ENCODE results near the gene STAG3. TPM values are rescaled to one million over a fixed set of nuclear protein-coding genes. Genes with fewer than 3 reads are reported as not detected.
"Not testable (repeated sequence)": the region's sequence is repeated elsewhere in the genome, so short reads cannot be mapped to it uniquely, and the experiment has no call there.

STAG3 gene, protein sequence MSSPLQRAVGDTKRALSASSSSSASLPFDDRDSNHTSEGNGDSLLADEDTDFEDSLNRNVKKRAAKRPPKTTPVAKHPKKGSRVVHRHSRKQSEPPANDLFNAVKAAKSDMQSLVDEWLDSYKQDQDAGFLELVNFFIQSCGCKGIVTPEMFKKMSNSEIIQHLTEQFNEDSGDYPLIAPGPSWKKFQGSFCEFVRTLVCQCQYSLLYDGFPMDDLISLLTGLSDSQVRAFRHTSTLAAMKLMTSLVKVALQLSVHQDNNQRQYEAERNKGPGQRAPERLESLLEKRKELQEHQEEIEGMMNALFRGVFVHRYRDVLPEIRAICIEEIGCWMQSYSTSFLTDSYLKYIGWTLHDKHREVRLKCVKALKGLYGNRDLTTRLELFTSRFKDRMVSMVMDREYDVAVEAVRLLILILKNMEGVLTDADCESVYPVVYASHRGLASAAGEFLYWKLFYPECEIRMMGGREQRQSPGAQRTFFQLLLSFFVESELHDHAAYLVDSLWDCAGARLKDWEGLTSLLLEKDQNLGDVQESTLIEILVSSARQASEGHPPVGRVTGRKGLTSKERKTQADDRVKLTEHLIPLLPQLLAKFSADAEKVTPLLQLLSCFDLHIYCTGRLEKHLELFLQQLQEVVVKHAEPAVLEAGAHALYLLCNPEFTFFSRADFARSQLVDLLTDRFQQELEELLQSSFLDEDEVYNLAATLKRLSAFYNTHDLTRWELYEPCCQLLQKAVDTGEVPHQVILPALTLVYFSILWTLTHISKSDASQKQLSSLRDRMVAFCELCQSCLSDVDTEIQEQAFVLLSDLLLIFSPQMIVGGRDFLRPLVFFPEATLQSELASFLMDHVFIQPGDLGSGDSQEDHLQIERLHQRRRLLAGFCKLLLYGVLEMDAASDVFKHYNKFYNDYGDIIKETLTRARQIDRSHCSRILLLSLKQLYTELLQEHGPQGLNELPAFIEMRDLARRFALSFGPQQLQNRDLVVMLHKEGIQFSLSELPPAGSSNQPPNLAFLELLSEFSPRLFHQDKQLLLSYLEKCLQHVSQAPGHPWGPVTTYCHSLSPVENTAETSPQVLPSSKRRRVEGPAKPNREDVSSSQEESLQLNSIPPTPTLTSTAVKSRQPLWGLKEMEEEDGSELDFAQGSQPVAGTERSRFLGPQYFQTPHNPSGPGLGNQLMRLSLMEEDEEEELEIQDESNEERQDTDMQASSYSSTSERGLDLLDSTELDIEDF
- total RNA-seq (2014; rRNA removed; shearing (Covaris generic)): 0.68 and 3.3 TPM in 2 replicates

DNA sequence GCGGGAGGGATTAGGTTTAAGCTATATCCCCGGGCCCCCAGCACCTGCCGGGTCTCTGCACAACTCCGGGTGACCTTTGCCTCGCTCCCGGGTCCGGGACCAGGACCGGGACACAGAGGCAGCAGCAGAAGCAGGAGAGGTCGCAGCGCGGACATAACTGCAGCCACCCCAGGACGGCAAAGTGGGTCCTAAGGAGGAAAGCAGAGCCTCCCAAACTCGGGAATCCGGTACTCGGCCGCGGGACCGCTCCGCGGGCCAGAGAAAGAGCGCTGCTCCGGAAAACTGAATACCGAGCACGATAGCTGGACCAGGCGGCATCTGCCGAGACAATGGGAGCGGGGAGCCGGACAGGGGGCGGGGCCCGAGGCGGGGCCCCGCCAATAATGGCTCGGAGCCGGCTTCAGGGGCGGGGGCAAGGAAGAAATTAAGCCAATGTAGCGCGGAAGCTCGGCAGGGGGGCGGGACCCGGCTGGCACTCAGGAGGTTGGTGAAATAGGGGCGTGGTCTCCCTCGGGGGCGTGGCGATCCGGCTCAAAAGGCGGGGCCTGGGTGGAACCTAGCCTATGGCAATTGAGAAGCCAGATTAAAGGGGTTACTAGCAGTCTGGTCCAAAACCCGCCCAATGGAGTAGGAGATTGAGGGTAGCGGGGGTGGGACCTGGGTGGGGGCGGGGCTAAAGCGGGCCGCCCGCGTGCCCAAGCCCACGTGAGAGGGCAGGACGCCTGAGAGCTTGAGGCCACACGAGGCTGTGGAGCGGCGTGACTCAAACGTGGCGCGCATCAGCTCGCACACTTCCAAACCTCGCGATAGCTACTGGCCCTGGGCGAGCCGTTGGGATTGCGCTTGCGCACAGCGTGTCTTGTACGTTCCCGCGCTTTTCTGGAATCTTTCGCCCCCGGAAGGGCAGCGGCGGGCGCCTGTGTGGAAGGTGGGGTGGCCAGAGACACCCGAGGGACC, at the start of gene STAG3, which contains the start of gene GPC2:
TSS of gene STAG3 (plus strand) at position 874 of the 957 bp plus-strand sequence. CDS start 2,639 bp downstream, outside the sequence.
TSS of gene GPC2 (minus strand) at position 337 of the 957 bp plus-strand sequence. CDS start at position 155, 182 bp downstream.
- DNase-seq (ENCODE audit: low spot score): peak; percentile 81
- in situ Hi-C loops (cut with HindIII; ENCODE audit: low sequenced_read_pairs): no loop called here

DNA sequence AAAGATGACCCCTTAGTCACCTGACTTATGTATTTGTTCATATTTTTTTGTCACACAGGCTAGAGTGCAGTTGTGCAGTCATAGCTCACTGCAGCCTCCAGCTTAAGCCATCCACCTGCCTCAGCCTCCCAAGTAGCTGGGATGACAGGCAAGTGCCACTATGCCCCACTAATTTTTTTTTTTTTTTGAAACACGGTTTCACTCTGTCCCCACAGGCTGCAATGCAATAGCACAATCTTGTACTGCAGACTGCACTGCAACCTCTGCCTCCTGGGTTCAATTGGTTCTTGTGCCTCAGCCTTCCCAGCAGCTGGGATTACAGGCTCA, 49.1 kb upstream of the STAG3 start:
- in situ Hi-C loops (cut with HindIII; ENCODE audit: low sequenced_read_pairs): no loop called here
- DNase-seq (ENCODE audit: low spot score): no peak

DNA sequence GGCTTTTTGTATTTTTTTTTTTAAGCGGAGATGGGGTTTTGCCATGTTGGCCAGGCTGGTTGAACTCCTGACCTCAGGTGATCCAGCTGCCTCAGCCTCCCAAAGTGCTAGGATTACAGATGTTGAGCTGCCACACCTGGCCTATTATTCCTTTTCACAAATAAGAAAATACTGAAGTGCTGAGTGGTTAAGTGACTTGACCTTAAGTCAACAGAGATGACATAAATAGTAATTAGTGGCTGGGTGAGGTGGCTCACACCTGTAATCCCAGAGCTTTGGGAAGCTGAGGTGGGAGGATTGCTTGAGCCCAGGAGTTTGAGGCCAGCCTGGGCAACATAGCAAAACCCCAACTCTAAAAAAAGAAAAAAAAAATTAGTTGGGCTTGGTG, 47.5 kb upstream of the STAG3 start:
- in situ Hi-C loops (cut with HindIII; ENCODE audit: low sequenced_read_pairs); DNase-seq (ENCODE audit: low spot score): not testable (repeated sequence)

DNA sequence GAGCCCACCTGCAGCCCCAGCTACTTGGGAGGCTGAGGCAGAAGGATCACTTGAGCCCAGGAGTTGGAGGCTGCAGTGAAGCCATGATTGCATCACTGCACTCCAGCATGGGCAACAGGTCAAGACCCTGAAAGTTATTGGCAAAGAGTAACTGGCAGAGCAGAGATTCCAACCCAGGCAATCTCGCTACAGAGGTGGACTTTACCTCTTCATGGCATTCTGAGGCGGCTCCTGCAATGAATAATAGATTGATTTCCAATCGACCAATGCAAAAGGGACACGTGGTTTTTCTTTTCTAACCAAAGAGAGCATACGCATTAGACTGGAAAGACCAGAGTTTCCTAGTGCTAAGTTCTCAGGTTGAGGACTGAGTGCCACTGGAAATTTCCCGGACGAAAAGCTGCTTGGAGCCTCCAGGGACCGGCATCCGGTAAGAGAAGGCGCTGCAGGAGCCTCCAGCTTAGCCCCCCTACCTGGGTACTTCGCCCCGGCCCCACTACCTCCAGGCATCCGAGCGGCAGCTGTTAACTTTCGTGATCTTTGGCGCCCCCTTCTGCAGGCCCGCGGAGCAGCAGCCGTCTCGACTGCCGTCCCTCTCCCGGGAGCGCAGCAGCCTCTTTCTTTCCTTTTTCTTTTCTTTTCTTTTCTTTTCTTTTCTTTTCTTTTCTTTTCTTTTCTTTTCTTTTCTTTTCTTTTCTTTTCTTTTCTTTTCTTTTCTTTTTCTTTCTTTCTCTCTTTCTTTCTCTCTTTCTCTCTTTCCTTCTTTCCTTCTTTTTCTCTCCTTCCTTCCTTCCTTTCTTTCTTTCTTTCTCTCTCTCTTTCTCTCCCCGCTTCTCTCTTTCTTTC, 46.9 kb upstream of the STAG3 start:
- peak; percentile 70 for DNase-seq (ENCODE audit: low spot score)
- in situ Hi-C loops (cut with HindIII; ENCODE audit: low sequenced_read_pairs): no loop called here

DNA sequence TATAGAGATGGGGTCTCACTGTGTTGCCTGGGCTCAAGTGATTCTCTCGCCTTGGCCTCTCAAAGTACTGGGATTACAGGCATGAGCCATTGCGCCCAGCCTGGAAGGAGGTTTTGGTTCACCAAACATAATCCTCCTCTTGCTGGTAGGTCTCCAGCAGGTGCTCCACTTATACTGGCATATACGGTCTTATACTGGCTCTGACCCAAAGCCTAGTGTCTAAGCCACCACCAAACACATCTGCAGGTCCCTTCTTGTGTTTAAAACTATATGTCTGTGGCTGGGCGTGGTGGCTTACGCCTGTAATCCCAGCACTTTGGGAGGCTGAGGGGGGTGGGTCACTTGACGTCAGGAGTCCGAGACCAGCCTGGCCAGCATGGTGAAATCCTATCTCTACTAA, 45.6 kb upstream of the STAG3 start:
- in situ Hi-C loops (cut with HindIII; ENCODE audit: low sequenced_read_pairs): no loop called here
- no peak for DNase-seq (ENCODE audit: low spot score)

DNA sequence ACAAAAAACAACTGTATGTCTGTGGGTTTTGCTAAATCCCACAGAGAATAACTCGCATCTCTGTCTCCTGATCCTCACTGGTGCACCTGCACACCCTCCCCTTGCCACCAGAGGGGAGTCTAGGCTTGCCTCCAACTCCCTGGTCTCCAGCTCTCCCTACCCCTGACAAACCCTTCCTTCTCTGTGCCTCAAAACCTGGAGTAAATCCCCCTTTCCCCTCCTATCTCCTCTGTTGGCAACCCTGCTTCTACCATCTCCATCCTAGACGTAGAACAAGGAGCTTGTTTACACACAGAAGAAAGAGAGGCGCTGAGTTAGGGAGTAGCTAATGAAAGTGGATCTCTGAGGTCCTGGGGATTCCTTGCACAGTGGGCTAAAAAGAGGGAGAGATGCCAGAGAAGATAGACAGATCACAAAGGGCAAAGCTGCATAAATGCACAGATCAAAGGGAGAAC, 45.0 kb upstream of the STAG3 start:
- in situ Hi-C loops (cut with HindIII; ENCODE audit: low sequenced_read_pairs): no loop called here

DNA sequence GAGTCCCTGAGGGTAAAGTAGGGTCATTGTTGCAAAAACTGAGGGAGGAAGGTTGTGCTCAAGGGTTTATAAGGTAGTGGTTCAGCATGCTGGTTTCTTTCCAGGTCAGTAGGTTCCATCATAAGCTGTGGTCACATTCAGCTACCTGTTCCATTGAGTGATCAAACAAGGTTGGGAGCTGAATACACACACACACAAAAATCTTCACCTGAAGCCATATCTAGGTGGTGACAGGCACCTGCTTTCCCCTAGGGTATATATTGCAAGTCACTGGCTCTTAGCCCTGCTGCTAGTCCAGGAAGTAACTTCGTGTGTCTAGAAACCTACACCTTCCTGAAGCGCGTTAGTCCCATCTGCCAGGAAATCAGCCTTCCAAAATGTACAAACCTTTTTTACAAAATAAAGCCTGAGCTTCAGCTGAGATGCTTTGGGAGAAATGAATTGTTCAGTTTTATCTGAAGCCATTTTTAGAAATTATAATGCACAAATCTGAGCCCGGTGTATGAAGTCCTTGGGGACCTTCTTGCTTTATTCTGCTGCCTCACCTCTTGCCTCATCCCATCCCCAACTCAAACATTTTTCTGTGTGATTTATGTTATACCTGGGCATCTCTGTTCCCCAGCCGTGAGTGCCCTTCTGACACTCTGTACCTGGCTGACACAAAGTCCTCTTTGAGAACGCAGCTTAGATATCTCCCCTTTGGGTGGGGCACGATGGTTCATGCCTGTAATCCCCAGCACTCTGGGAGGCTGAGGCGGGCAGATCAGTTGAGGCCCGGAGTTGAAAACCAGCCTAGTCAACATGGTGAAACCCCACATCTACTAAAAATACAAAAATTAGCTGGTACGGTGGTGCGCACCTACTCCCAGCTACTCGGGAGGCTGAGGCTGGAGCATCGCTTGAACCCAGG, 39.6 kb upstream of the STAG3 start:
- in situ Hi-C loops (cut with HindIII; ENCODE audit: low sequenced_read_pairs): no loop called here
- no peak for DNase-seq (ENCODE audit: low spot score)

More for the DNA sequence above, 45.0 kb upstream of the STAG3 start:
- DNase-seq (ENCODE audit: low spot score): peak; percentile 46

DNA sequence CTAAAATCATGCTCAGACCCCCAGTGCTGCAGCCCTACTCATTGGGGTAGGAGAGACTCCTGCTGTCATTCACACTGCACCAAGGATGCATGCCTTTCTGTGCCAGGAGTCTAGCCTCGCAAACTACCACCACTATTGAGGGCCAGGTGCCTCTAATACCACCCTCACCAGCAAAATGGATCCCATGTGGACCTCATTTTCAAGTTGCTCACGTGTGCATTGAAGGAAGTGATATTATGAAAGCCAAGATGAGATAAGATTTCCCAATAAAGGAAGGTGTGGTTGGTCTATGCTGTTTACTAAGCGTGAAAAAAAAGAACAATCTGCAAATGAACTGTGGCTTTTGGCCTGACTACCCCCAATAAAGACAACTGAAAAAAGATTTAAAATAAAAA, 36.2 kb upstream of the STAG3 start:
- in situ Hi-C loops (cut with HindIII; ENCODE audit: low sequenced_read_pairs): no loop called here
- DNase-seq (ENCODE audit: low spot score): no peak

DNA sequence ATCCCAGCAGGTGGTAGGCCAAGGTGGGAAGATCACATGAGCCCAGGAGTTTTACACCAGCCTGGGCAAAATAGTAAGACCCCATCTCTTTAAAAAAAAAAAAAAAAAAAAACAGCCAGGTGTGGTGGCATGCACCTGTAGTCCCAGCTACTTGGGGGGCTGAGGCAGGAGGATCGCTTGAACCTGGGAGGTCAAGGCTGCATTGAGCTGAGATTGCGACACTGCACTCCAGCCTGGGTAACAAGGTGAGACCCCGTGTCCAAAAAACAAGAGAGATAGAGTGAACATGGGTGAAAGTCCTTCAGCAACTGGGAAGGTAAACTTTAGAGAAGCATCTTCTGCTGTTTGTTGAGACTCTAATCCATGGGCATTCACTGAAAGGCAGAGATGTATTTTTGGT, 35.3 kb upstream of the STAG3 start:
- no peak for DNase-seq (ENCODE audit: low spot score)
- in situ Hi-C loops (cut with HindIII; ENCODE audit: low sequenced_read_pairs): no loop called here

DNA sequence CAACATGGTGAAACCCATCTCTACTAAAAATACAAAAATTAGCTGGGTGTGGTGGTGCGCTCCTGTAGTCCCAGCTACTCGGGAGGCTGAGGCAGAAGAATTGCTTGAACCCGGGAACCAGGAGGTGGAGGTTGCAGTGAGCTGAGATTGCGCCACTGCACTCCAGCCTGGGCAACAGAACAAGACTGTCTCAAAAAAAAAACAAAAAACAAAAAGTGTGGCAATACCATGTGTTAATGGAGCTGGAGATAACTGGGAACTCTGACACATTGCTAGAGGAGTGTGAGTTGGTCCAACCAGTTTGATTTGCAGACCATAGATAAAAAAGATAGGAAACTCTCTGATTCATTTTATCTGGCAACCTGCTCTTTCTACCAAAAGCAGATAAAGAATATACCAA, 31.4 kb upstream of the STAG3 start:
- in situ Hi-C loops (cut with HindIII; ENCODE audit: low sequenced_read_pairs); DNase-seq (ENCODE audit: low spot score): not testable (repeated sequence)

DNA sequence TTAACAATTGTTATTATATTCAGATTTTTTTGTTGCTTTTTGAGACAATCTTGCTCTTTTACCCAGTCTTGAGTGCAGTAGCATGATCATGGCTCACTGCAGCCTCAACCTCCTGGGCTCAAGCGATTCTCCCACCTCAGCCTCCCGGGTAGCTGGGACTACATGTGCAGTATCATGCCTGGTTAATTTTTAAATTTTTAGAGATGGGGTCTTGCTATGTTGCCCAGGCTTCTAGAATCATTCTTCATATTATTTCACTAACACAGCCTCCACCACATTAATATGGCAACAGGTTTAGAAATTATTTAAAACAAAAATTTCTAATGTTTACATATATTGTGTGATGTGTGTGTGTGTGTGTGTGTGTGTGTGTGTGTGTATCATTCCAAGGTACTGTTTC, 30.4 kb upstream of the STAG3 start:
- in situ Hi-C loops (cut with HindIII; ENCODE audit: low sequenced_read_pairs): no loop called here
- DNase-seq (ENCODE audit: low spot score): no peak

DNA sequence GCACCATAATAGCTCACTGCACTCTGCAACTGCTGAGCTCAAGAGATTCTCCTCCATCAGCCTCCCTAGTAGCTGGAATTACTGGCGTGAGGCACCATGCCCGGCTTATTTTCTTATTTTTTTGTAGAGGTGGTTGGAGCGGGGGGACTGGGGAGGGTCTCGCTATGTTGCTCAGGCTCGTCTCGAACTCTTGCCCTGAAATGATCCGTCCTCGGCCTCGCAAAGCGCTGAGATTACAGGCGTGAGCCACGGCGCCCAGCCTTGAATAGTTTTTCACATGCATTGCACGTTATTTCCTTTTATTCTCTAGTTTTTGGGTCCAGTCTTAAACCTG, 29.5 kb upstream of the STAG3 start:
- DNase-seq (ENCODE audit: low spot score): no peak
- in situ Hi-C loops (cut with HindIII; ENCODE audit: low sequenced_read_pairs): no loop called here

DNA sequence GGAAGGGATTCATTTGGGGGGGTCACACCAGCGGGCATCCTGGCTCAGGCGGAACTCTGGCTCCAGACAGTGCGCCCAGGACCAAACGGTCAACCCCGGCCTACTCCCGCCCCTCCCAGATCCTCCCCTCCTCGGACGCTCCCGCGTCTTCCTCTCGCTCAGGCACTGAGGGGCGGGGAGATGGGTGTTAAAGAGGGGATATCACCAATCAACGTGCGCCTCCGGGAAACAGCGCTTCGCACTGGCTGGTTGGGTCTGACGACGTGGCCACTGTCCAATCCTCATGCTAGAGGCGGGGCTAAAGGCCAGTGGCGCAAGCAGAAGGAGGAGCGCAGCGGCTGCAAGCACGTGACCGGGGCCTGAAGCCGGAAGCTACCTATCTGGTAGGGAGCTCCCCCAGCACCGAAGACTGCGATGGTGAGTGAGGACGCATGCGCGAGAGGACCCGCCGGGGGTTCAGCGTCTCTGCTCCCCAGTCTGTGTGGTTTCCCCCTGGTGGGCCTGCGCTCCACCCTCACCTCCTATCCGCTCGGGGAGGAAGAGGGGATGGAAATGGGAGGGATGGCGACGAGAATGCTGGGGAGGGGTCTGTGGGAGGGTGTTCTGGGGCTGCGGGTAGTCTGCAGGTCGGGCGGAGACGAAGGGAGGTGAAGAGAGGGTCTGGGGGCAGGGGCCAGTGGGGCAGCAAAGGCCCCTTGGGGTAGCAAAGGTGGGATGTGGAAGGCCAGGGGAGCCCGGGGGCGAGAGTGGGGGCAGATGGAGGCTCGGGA, 29.0 kb upstream of the STAG3 start, which contains the start of gene LAMTOR4:
TSS of gene LAMTOR4 (plus strand) at position 360 of the 770 bp plus-strand sequence. CDS start at position 415, 55 bp downstream.
- peak; percentile 100 for DNase-seq (ENCODE audit: low spot score)
- in situ Hi-C loops (cut with HindIII; ENCODE audit: low sequenced_read_pairs): no loop called here

DNA sequence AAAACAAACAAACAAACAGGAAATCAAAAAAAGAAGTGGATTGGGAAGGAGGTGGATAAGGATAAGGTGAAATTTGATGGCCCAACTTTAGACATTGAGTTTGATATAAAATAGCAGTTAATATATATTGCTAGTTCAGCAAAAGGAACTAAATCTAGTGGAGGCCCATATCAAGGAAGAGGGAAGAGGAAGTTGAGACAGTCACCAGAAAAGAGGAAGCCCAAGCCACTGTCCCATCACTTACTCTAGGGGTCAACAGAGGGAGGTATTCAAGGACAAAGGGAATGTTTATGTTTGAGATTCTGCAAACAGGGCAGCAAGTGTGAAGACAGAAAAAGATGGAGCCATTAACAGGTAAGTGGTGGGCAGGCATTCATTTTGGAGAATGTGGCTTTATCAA, 25.3 kb upstream of the STAG3 start:
- DNase-seq (ENCODE audit: low spot score): no peak
- in situ Hi-C loops (cut with HindIII; ENCODE audit: low sequenced_read_pairs): no loop called here

DNA sequence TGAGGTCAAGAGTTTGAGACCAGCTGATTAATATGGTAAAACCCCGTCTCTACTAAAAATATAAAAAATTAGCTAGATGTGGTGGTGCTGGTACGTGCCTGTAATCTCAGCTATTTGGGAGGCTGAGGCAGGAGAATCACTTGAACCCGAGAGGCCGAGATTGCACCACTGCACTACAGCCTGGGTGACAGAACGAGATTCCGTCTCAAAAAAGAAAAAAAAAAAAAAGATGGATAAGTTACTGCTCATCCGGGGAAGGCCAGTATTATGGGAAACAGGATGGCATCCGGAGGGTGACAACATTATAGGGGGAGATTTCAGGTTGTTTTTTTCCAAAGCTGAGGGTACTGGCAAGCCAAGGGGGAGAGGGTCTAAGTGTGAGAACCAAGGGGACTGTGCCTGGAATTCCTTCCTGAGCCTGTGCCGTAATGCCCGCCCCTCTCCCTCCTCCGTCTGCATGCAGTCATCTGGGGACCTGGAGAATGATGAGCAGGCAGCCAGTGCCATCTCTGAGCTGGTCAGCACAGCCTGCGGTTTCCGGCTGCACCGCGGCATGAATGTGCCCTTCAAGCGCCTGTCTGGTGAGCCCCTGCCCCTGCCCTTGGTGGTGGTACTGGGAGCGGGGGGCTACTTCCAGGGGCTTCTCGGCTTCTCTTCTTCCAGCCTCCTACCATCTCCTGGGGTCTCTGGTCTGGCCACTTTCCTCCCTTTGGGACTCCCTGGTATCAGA, 24.6 kb upstream of the STAG3 start:
- no peak for DNase-seq (ENCODE audit: low spot score)
- in situ Hi-C loops (cut with HindIII; ENCODE audit: low sequenced_read_pairs): no loop called here

All from G401 (cell line).